Trophoblast cell (in vitro differentiated cells and primary cell): ENCODE measurements around the gene NR4A3.

Source experiments
- DNase-seq, 2 donors: peaks; one replicate each; pipeline ENCODE4 v3.0.0-alpha.2; 2016
- H2AFZ ChIP-seq: 2 replicates; pipeline ENCODE4 v1.6.1; 2013; ENCODE audit warnings: low read length, moderate library complexity, mild to moderate bottlenecking; ENCODE audit not compliant: insufficient read depth, poor library complexity
- H2AK5ac ChIP-seq: 2 replicates; pipeline ENCODE4 v1.6.1; 2013; ENCODE audit warnings: mild to moderate bottlenecking, low read length
- H2BK120ac ChIP-seq: 2 replicates; pipeline ENCODE4 v1.6.1; 2013; ENCODE audit warnings: low read length, mild to moderate bottlenecking, moderate library complexity; ENCODE audit not compliant: insufficient read depth, poor library complexity
- H2BK12ac ChIP-seq: 2 replicates; pipeline ENCODE4 v1.6.1; 2013; ENCODE audit warnings: mild to moderate bottlenecking, low read length, moderate library complexity
- H2BK5ac ChIP-seq: 2 replicates; pipeline ENCODE4 v1.6.1; 2013; ENCODE audit warnings: low read length, low read depth, moderate library complexity, mild to moderate bottlenecking; ENCODE audit not compliant: poor library complexity
- H3K14ac ChIP-seq: 2 replicates; pipeline ENCODE4 v1.6.1; 2013; ENCODE audit warnings: mild to moderate bottlenecking, low read length
- H3K18ac ChIP-seq: 2 replicates; pipeline ENCODE4 v1.6.1; 2013; ENCODE audit warnings: mild to moderate bottlenecking, low read length
- H3K23ac ChIP-seq: 2 replicates; pipeline ENCODE4 v1.6.1; 2013; ENCODE audit warnings: low read length
- H3K27ac ChIP-seq: 2 replicates; pipeline ENCODE4 v1.5.1; 2013; ENCODE audit warnings: low read depth, mild to moderate bottlenecking, inconsistent platforms, low read length, moderate library complexity
- H3K27me3 ChIP-seq: 2 replicates; pipeline ENCODE4 v1.6.1; 2013; ENCODE audit warnings: inconsistent platforms, mild to moderate bottlenecking, low read length, moderate library complexity; ENCODE audit not compliant: insufficient read depth
- H3K36me3 ChIP-seq, 2 experiments: 1 replicate in 1 of 2; 2 replicates in 1 of 2; pipeline ENCODE4 v1.6.1; 2013; ENCODE audit warnings: low read length in 2 of 2, mild to moderate bottlenecking in 2 of 2, moderate library complexity in 1 of 2; ENCODE audit not compliant: insufficient read depth in 2 of 2, control insufficient read depth in 1 of 2
- H3K4ac ChIP-seq: 2 replicates; pipeline ENCODE4 v1.6.1; 2013; ENCODE audit warnings: low read depth, mild to moderate bottlenecking, low read length, moderate library complexity
- H3K4me1 ChIP-seq, 2 experiments: 1 replicate in 1 of 2; 2 replicates in 1 of 2; pipeline ENCODE4 v1.6.1; 2013; ENCODE audit warnings: low read length in 2 of 2, mild to moderate bottlenecking in 2 of 2, moderate library complexity in 1 of 2; ENCODE audit not compliant: insufficient read depth in 2 of 2, control insufficient read depth in 1 of 2
- H3K4me2 ChIP-seq: 2 replicates; pipeline ENCODE4 v1.6.1; 2013; ENCODE audit warnings: inconsistent platforms, mild to moderate bottlenecking, low read length, moderate library complexity
- H3K4me3 ChIP-seq: 2 replicates; pipeline ENCODE4 v1.5.1; 2013; ENCODE audit warnings: mild to moderate bottlenecking, low read depth, low read length, inconsistent platforms
- H3K79me1 ChIP-seq: one replicate; pipeline ENCODE4 v1.6.1; 2013; ENCODE audit warnings: low read length
- H3K79me2 ChIP-seq: 2 replicates; pipeline ENCODE4 v1.6.1; 2013; ENCODE audit warnings: low read length, mild to moderate bottlenecking; ENCODE audit not compliant: control insufficient read depth, insufficient read depth, poor library complexity
- H3K9ac ChIP-seq: 2 replicates; pipeline ENCODE4 v1.6.1; 2013; ENCODE audit warnings: mild to moderate bottlenecking, low read length
- H3K9me3 ChIP-seq: 2 replicates; pipeline ENCODE4 v1.6.1; 2013; ENCODE audit warnings: low read depth, mild to moderate bottlenecking, control low read depth, inconsistent platforms, low read length; ENCODE audit not compliant: insufficient read depth
- H4K12ac ChIP-seq: 2 replicates; pipeline ENCODE4 v1.6.1; 2013; ENCODE audit warnings: low read depth, mild to moderate bottlenecking, low read length, moderate library complexity
- H4K8ac ChIP-seq: 2 replicates; pipeline ENCODE4 v1.6.1; 2013; ENCODE audit warnings: low read depth, mild to moderate bottlenecking, low read length, moderate library complexity
- H4K91ac ChIP-seq: one replicate; pipeline ENCODE4 v1.6.1; 2013; ENCODE audit warnings: low read depth, mild to moderate bottlenecking, low read length, moderate library complexity
- WGBS: extraction: QIAGEN DNeasy Blood & Tissue Kit; methylation state at CpG from one replicate; pipeline ENCODE4 v1.1.7; 2013; ENCODE audit warnings: missing lambda C conversion rate; ENCODE audit not compliant: insufficient read length, insufficient coverage; ENCODE audit errors: extremely low coverage; 5-methylcytosine and 5-hydroxymethylcytosine counted together

The NR4A3 gene

DNA sequence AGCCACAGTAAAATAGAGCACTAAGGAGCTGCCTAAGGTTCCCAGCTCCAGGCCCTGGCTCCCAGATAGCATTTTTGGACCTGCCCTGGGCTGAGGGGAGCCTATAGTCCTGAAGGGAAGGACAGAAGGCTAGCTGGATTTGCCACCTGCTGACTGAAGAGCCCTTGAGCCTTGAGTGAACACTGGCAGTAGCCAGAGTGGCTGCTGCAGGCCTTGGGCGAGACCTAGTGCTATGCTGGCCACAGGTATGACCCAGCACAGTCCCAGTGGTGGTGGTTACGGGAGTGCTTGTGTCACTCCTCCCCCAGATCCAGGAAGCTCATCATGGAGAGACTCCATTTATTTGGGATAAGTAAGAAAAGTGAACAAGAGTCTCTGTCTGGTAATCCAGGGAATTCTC lies 74.4 kb downstream of the NR4A3 start:
- H4K12ac ChIP-seq = no peak overlapping the region
- H3K4ac ChIP-seq = no peak overlapping the region
- no peak overlapping the region for H2BK120ac ChIP-seq
- H3K27me3 ChIP-seq = no peaks in the 10 kb centered on the region
- H3K4me1 ChIP-seq = no peaks in the 10 kb centered on the region
- no peak overlapping the region for H2BK12ac ChIP-seq
- no peaks in the 10 kb centered on the region for H3K9me3 ChIP-seq
- no peak overlapping the region for H3K4me2 ChIP-seq
- H3K18ac ChIP-seq = no peak overlapping the region
- no peak overlapping the region for H3K27ac ChIP-seq
- WGBS = no CpG with 5 or more reads among the region's 2 CpGs
- no peak overlapping the region for H4K91ac ChIP-seq
- no peak overlapping the region for H3K14ac ChIP-seq
- H3K9ac ChIP-seq = no peak overlapping the region
- H3K79me2 ChIP-seq = no peaks in the 10 kb centered on the region
- H3K36me3 ChIP-seq = no peaks in the 10 kb centered on the region
- DNase-seq = no peak
- H3K79me1 ChIP-seq = no peaks in the 10 kb centered on the region
- no peak overlapping the region for H3K4me3 ChIP-seq
- no peak overlapping the region for H2BK5ac ChIP-seq
- no peak overlapping the region for H3K23ac ChIP-seq
- no peak overlapping the region for H2AK5ac ChIP-seq
- no peak overlapping the region for H2AFZ ChIP-seq
- H4K8ac ChIP-seq = no peak overlapping the region

DNA sequence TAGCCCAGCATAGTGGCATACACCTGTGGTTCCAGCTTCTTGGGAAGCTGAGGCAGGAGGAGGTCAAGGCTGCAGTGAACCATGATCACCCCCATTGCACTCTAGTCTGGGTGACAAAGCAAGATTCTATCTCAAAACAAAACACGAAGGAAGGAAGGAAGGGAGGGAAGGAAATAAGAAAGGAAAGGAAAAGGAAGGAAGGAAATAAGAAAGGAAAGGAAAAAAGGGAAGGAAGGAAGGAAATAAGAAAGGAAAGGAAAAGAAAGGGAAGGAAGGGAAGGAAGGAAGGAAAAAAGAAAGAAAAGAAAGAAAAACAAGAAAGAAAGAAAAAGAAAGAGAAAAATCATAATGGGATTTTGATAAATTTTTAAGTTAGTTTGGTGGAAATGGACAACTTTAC lies 81.7 kb downstream of the NR4A3 start:
- Histone ChIP-seq H2AFZ (no peak overlapping the region), H3K4me3 (no peak overlapping the region), H3K79me2 (peaks cover 9% of the 10 kb centered on the region), H3K9me3 (no peaks in the 10 kb centered on the region), H3K27me3 (no peaks in the 10 kb centered on the region), H4K8ac (no peak overlapping the region), H2BK120ac (no peak overlapping the region), H3K4me1 (peaks cover 0 to 4% of the 10 kb centered on the region in 2 experiments), H2AK5ac (no peak overlapping the region), H3K79me1 (peaks cover 7% of the 10 kb centered on the region), H3K4ac (no peak overlapping the region), H3K23ac (no peak overlapping the region), H4K12ac (no peak overlapping the region), H2BK12ac (no peak overlapping the region), H4K91ac (no peak overlapping the region), H2BK5ac (no peak overlapping the region), H3K4me2 (no peak overlapping the region), H3K36me3 (no peaks in the 10 kb centered on the region), H3K14ac (no peak overlapping the region), H3K27ac (no peak overlapping the region), H3K18ac (no peak overlapping the region), H3K9ac (no peak overlapping the region)
- WGBS = no CpG with 5 or more reads among the region's 1 CpG
- no peak for DNase-seq

DNA sequence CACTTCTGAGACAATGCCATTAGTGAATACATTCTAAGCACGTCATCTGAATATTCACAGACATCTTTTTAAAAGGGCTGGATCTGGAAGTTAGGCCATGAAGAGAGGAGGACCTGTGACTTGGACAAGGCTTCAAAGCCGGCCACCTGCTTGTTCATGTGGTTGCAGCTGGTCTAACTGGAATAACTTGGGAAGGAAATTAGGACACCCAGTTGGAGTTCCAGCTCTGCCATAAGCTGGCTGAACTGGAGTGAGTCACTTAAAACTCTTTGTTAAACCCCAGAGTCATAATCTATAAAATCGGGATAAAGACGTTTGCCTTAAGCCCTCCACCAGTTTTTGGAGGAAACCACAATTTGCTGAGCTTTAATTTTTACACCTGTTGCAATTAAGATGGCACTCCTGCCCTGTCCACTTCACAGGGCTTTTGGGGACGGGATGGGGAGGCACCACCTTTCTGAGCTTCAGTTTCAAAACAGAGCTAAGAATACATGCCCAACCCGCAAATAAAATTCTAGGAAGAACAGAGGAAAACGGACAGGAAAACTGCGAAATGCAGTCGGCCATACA lies 84.2 kb downstream of the NR4A3 start:
- Histone ChIP-seq H2BK120ac (no peak overlapping the region), H4K91ac (no peak overlapping the region), H3K27ac (peak overlapping the region; percentile 5), H2AFZ (peak overlapping the region; percentile 78), H2BK5ac (no peak overlapping the region), H2AK5ac (no peak overlapping the region), H3K9ac (no peak overlapping the region), H3K9me3 (no peaks in the 10 kb centered on the region), H4K12ac (peak overlapping the region; percentile 70), H3K14ac (no peak overlapping the region), H4K8ac (peak overlapping the region; percentile 47), H2BK12ac (peak overlapping the region; percentile 80), H3K23ac (no peak overlapping the region), H3K36me3 (peaks cover 0 to 1% of the 10 kb centered on the region in 2 experiments), H3K4me2 (peak overlapping the region; percentile 85), H3K4ac (no peak overlapping the region), H3K4me3 (peak overlapping the region; percentile 61), H3K27me3 (no peaks in the 10 kb centered on the region), H3K79me2 (peaks cover 9% of the 10 kb centered on the region), H3K79me1 (peaks cover 7% of the 10 kb centered on the region), H3K4me1 (peaks cover 0 to 4% of the 10 kb centered on the region in 2 experiments), H3K18ac (no peak overlapping the region)
- DNase-seq = peak; percentile 23 to 65
- WGBS = no CpG with 5 or more reads among the region's 9 CpGs

DNA sequence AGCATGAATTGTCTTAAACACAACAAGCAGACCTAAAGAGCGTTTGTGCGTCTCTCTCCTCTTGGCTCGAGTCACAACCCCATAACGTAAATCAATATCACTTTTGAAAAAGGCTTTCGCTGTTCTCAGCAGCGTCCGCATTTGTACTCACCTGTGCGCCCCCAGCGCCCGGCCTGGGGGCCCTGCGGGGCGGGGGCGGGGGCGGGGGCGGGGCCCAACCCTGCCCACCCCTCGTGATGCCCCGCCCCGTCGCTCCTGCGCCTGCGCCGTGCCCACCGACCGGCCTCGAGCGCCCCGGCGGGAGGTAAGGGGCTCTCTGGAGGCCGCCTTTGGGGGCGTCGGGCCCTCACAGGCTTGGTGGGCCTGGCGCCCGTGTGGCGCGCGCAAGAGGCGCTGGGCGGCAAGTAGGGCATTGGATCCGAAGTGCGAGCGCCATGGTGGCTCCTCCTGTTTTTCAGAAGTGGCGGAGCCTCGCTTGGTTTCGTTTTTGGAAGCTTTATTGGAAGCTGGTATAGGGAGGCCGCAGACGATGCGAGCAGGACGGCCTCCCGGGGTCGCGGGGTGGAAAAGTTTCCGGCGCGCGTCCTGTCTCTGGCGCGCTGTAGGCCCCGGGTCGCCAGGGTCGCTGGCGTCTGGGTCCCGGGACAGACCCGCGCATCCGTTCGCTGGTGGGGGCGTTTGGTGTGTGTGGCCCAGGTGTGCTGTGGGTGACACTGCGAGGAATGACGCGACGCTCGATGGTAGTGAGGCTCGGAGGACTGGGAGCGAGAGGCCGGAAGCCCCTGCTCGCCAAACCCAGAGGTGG lies 84.9 kb downstream of the NR4A3 start, which contains the start of gene STX17:
Gene STX17 (plus strand): TSS at position 252 of the 805 bp plus-strand sequence. CDS start 8,586 bp downstream, outside the sequence.
- peaks cover 9% of the 10 kb centered on the region for H3K79me2 ChIP-seq
- H3K18ac ChIP-seq = peak within 1 kb of the TSS; percentile 83
- peak within 1 kb of the TSS; percentile 78 for H2AFZ ChIP-seq
- no peak within 1 kb of the TSS for H2AK5ac ChIP-seq
- DNase-seq = peak; percentile 47 to 76
- H2BK120ac ChIP-seq = peak within 1 kb of the TSS; percentile 97
- no CpG with 5 or more reads among the region's 76 CpGs for WGBS
- H3K4me3 ChIP-seq = peak within 1 kb of the TSS; percentile 87
- H3K4me1 ChIP-seq = peaks cover 0 to 4% of the 10 kb centered on the region in 2 experiments
- H3K4ac ChIP-seq = peak within 1 kb of the TSS; percentile 88
- peak within 1 kb of the TSS; percentile 80 for H2BK12ac ChIP-seq
- H3K27me3 ChIP-seq = no peaks in the 10 kb centered on the region
- peak within 1 kb of the TSS; percentile 100 for H4K8ac ChIP-seq
- no peak within 1 kb of the TSS for H3K23ac ChIP-seq
- H2BK5ac ChIP-seq = peak within 1 kb of the TSS; percentile 97
- H4K12ac ChIP-seq = peak within 1 kb of the TSS; percentile 100
- H3K36me3 ChIP-seq = peaks cover 0 to 3% of the 10 kb centered on the region in 2 experiments
- peak within 1 kb of the TSS; percentile 96 for H3K14ac ChIP-seq
- peak within 1 kb of the TSS; percentile 98 for H4K91ac ChIP-seq
- peak within 1 kb of the TSS; percentile 85 for H3K4me2 ChIP-seq
- H3K79me1 ChIP-seq = peaks cover 7% of the 10 kb centered on the region
- peak within 1 kb of the TSS; percentile 72 for H3K27ac ChIP-seq
- H3K9ac ChIP-seq = peak within 1 kb of the TSS; percentile 82
- H3K9me3 ChIP-seq = no peaks in the 10 kb centered on the region
